ENCODE measurements around the gene ST7.

GRCh38 chr7:117183729-117184128 lies 230.4 kb downstream of the ST7 start:
- TF ChIP-seq CTCF (IDR thresholded peaks at IDR 0.05) = no peak
- TF ChIP-seq ZFX (IDR thresholded peaks at IDR 0.05; ENCODE audit: borderline replicate concordance) = no peak

All from 22Rv1 (cell line).